Measurements from ENCODE around the gene AGFG1. TPM values are rescaled to one million over a fixed set of nuclear protein-coding genes. Genes with fewer than 3 reads are reported as not detected.

Gene AGFG1
- total RNA-seq, 1 donor from 2014 or later, result 71.6 TPM

DNA sequence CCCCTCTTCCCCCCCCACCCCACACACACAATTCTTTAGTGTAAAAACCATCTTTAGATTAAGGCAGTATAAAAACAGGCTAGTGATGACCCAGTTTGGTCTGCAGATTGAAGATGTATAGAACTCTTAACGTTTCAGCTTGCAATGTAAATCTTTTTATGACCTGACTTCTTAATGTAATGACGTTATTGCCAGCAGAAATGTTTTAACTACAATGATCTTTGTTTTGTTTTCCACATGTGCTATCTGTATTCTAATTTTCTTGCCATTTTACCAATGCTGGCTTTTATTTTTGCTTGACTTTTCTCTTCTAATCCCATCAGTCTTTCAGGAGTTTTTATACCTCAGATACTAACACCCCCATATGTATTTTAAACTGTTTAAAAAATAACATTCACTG, 25.2 kb downstream of the AGFG1 start:
- Mint-ChIP-seq H3K27me3 (ENCODE audit: low read depth) (no peaks in the 10 kb centered on the region), H3K4me3 (no peak overlapping the region), H3K9me3 (no peaks in the 10 kb centered on the region), H3K36me3 (ENCODE audit: low read depth) (no peaks in the 10 kb centered on the region), H3K27ac (ENCODE audit: unreplicated experiment) (no peak overlapping the region), H3K4me1 (no peaks in the 10 kb centered on the region)
- TF ChIP-seq, protein P1, sequence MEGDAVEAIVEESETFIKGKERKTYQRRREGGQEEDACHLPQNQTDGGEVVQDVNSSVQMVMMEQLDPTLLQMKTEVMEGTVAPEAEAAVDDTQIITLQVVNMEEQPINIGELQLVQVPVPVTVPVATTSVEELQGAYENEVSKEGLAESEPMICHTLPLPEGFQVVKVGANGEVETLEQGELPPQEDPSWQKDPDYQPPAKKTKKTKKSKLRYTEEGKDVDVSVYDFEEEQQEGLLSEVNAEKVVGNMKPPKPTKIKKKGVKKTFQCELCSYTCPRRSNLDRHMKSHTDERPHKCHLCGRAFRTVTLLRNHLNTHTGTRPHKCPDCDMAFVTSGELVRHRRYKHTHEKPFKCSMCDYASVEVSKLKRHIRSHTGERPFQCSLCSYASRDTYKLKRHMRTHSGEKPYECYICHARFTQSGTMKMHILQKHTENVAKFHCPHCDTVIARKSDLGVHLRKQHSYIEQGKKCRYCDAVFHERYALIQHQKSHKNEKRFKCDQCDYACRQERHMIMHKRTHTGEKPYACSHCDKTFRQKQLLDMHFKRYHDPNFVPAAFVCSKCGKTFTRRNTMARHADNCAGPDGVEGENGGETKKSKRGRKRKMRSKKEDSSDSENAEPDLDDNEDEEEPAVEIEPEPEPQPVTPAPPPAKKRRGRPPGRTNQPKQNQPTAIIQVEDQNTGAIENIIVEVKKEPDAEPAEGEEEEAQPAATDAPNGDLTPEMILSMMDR (conservative IDR thresholded peaks at IDR 0.05), result no peak
- DNase-seq (ENCODE audit: low read depth, low spot score), result no peak

DNA sequence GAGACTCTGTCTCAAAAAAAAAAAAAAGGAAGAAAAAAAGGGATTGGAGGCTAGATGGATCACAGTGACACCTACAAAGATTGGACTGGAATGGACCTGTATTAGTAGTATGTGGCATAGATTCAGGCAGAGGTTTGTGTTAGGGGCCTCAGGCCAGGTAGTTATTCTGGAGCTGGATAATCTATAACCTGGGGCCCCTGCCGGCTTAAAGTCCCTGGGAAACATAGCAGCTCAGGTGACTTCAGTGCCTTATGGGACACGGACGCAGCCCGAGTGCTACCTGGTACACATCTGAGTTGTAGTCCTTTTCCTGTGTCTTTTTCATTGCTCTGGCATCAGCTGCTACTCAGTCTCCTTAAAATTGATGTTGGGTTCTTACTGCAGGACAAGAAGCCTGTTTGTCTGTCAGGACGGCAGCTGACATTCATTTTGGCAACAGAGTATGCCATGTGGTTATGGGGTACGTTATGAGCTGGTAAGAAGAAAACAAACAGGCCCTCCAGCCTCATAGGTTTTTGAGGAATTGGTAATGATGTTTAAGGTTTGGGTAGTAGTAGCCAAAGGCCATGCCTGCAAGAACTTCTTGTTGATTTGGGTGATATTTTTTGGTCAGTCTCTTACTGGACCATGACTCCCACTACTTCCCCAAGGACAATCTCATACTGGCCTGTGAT, 27.8 kb downstream of the AGFG1 start:
- no peak for DNase-seq (ENCODE audit: low read depth, low spot score)
- Mint-ChIP-seq H3K4me1 (peaks cover 4% of the 10 kb centered on the region), H3K9me3 (no peaks in the 10 kb centered on the region), H3K36me3 (ENCODE audit: low read depth) (no peaks in the 10 kb centered on the region), H3K4me3 (no peak overlapping the region), H3K27ac (ENCODE audit: unreplicated experiment) (no peak overlapping the region), H3K27me3 (ENCODE audit: low read depth) (no peaks in the 10 kb centered on the region)
- TF ChIP-seq, protein P1 (conservative IDR thresholded peaks at IDR 0.05), result no peak

DNA sequence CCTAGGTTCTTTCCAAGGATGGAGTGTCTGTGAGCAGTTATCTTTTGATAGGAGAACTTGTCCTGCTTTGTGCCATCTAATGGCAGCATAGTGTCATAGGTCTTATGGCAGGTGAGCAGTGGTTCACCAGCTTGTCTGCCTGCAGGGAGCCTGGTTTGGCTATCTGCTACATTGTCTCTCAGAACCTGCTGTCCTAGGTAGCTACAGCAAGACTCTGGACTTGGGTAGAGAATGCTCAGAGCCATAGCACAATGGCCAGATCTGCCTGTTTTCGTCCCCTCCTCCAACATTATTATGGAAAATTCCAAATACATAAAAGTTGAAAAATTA, 28.3 kb downstream of the AGFG1 start:
- peaks cover 8% of the 10 kb centered on the region for H3K4me1 Mint-ChIP-seq
- H3K4me3 Mint-ChIP-seq, result no peak overlapping the region
- DNase-seq (ENCODE audit: low read depth, low spot score), result no peak
- H3K27me3 Mint-ChIP-seq (ENCODE audit: low read depth), result no peaks in the 10 kb centered on the region
- H3K9me3 Mint-ChIP-seq, result no peaks in the 10 kb centered on the region
- TF ChIP-seq, protein P1 (conservative IDR thresholded peaks at IDR 0.05), result no peak
- no peaks in the 10 kb centered on the region for H3K36me3 Mint-ChIP-seq (ENCODE audit: low read depth)
- no peak overlapping the region for H3K27ac Mint-ChIP-seq (ENCODE audit: unreplicated experiment)

DNA sequence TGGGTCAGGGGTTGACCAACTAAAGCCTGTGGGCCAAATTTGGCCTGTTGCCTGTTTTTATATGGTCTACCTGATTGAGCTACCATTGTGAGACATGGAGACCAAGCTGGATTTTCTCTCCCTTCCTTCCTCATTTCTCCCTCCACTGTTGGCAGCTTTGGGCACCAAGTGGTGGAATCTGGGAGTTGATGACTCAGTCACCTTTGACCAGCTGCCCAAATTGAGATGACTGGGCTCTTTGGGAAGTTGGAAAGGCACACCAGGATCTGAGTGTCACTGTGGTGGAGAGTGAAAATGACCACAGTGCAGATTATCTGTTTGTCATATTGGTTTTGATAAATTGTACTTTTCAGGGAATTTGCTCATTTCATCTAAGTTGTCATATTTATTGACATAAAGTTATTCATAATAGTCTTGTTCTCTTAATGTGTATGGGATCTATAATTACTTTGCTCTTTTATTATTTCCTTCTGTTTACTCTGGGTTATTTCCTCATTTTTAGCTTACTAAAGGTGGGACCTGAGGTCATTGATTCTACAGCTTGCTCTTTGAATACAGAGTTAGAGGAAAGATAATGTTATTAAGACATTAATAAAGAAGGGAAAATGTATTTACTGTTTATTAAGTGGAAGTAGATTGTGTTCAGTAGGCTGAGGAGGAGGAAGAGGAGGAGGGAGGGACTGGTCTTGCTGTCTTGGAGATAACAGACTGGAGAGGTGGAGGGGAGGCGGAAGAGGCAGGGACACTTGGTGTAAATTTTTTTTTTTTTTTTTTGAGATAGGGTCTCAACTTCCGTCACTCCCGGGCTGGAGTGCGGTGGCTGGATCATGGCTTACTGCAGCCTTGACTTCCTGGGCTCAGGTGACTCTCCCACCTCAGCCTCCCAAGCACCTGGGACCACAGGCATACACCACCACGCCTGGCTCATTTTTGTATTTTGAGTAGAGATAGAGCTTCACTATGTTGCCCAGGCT, 31.8 kb downstream of the AGFG1 start:
- TF ChIP-seq, protein P1 (conservative IDR thresholded peaks at IDR 0.05), result no peak
- H3K27me3 Mint-ChIP-seq (ENCODE audit: low read depth), result no peaks in the 10 kb centered on the region
- peaks cover 30% of the 10 kb centered on the region for H3K4me1 Mint-ChIP-seq
- no peak overlapping the region for H3K4me3 Mint-ChIP-seq
- DNase-seq (ENCODE audit: low read depth, low spot score), result no peak
- H3K9me3 Mint-ChIP-seq, result peaks cover 2% of the 10 kb centered on the region
- peaks cover 5% of the 10 kb centered on the region for H3K36me3 Mint-ChIP-seq (ENCODE audit: low read depth)
- H3K27ac Mint-ChIP-seq (ENCODE audit: unreplicated experiment), result no peak overlapping the region

DNA sequence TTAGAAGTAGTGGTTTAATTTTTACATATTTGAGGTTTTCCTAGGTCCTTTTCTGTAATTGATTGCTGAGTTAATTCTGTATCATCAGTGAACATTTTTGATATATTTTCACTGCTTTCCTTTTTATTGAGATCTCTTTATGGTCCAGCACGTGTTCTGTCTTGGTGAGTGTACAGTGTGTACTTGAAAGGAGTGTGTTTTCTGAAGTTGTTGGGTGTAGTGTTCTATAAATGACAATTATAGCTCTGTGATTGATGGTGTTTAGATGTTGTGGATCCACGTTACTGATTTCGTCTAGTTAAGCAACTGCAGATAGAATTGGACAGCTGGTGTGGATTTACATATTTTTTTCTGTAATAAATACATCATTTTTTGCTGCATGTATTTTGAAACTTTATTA, 32.7 kb downstream of the AGFG1 start:
- H3K27me3 Mint-ChIP-seq (ENCODE audit: low read depth), result no peaks in the 10 kb centered on the region
- no peak for DNase-seq (ENCODE audit: low read depth, low spot score)
- peaks cover 37% of the 10 kb centered on the region for H3K4me1 Mint-ChIP-seq
- no peak overlapping the region for H3K27ac Mint-ChIP-seq (ENCODE audit: unreplicated experiment)
- TF ChIP-seq, protein P1 (conservative IDR thresholded peaks at IDR 0.05), result no peak
- H3K36me3 Mint-ChIP-seq (ENCODE audit: low read depth), result peaks cover 5% of the 10 kb centered on the region
- H3K4me3 Mint-ChIP-seq, result no peak overlapping the region
- peaks cover 2% of the 10 kb centered on the region for H3K9me3 Mint-ChIP-seq
